Panc1 (cell line): Measurements from ENCODE around the gene NEK8. TPM values are rescaled to one million over a fixed set of nuclear protein-coding genes. Genes with fewer than 3 reads are reported as not detected.

ENCODE experiments used
- ATAC-seq: fragments of 200-7000 bp; cut with Tn5 transposase; 2 replicates; pipeline ENCODE4 v1.9.1; 2020; ENCODE audit warnings: mild to moderate bottlenecking, moderate library complexity
- BruUV-seq: library from RNA; stranded (reverse); fragments of 400-500 nt; replicated peaks from 2 replicates; lab custom pipeline; 2021; lab: Mats Ljungman, UMichigan
- CTCF ChIA-PET: fragments of 300-600 bp; sonication (Branson Sonifier 250); formaldehyde crosslinking; loops from one replicate; lab custom pipeline; 2022; ENCODE audit warnings: antibody characterized with exemption; lab: Charles Lee
- POLR2A ChIA-PET: fragments of 300-600 bp; sonication (Branson Sonifier 250); formaldehyde crosslinking; loops from one replicate; lab custom pipeline; 2022; ENCODE audit warnings: antibody characterized with exemption; lab: Charles Lee
- DNase-seq: peaks from one replicate; pipeline ENCODE4 v3.0.0-alpha.2; 2010; ENCODE audit warnings: low read depth, low spot score
- H3K27ac ChIP-seq: 2 replicates; pipeline ENCODE4 v1.5.1; 2011; ENCODE audit warnings: mild to moderate bottlenecking, low read length, inconsistent platforms
- H3K27me3 ChIP-seq: fragments of 200-500 bp; sonication (Bioruptor generic); 2 replicates; pipeline ENCODE4 v1.6.0; 2014; ENCODE audit warnings: low read length, inconsistent platforms; ENCODE audit not compliant: control insufficient read depth, insufficient read depth
- H3K36me3 ChIP-seq: fragments of 200-500 bp; sonication (Bioruptor generic); 2 replicates; pipeline ENCODE4 v1.5.1; 2014; ENCODE audit warnings: inconsistent platforms, mild to moderate bottlenecking, low read length, moderate library complexity; ENCODE audit not compliant: control insufficient read depth, insufficient read depth
- H3K4me1 ChIP-seq: 2 replicates; pipeline ENCODE4 v1.5.1; 2011; ENCODE audit warnings: inconsistent platforms, mild to moderate bottlenecking, low read length, moderate library complexity; ENCODE audit not compliant: control insufficient read depth, insufficient read depth
- H3K4me3 ChIP-seq, 2 experiments: 2 replicates each; pipeline ENCODE4 v1.5.1; 2011 to 2012; ENCODE audit warnings: low read depth in 2 of 2, low read length in 2 of 2, mild to moderate bottlenecking in 2 of 2, inconsistent platforms in 1 of 2, moderate library complexity in 1 of 2
- H3K9me3 ChIP-seq: fragments of 200-500 bp; sonication (Bioruptor generic); 2 replicates; pipeline ENCODE4 v1.5.1; 2014; ENCODE audit warnings: low read depth, mild to moderate bottlenecking, inconsistent platforms, low read length, moderate library complexity; ENCODE audit not compliant: control insufficient read depth, insufficient read depth
- CTCF ChIP-seq: fragments of 450-650 bp; IDR thresholded peaks from 2 replicates; pipeline ENCODE4 v1.5.1; 2017; ENCODE audit warnings: mild to moderate bottlenecking
- POLR2AphosphoS5 ChIP-seq: IDR thresholded peaks from 2 replicates; pipeline ENCODE4 v1.6.1; 2012; ENCODE audit warnings: mild to moderate bottlenecking, low read depth, low read length, moderate library complexity
- REST ChIP-seq, 2 experiments: IDR thresholded peaks; 2 replicates each; pipeline ENCODE4 v1.6.1; 2011 to 2012; ENCODE audit warnings: low read depth in 2 of 2, control low read depth in 1 of 2, low read length in 1 of 2, mild to moderate bottlenecking in 1 of 2, moderate library complexity in 1 of 2; ENCODE audit not compliant: insufficient read depth in 1 of 2
- SIN3A ChIP-seq: IDR thresholded peaks from 2 replicates; pipeline ENCODE4 v1.6.1; 2012; ENCODE audit warnings: low read depth, mild to moderate bottlenecking, low read length, moderate library complexity, borderline replicate concordance; ENCODE audit not compliant: insufficient read depth
- TCF7L2 ChIP-seq: IDR thresholded peaks from 2 replicates; pipeline ENCODE4 v1.6.1; 2011; ENCODE audit warnings: mild to moderate bottlenecking, low read depth, low read length, inconsistent platforms
- in situ Hi-C: cut with HindIII; loops from 2 replicates; pipeline ENCODE4 v1.10.0; 2016; ENCODE audit warnings: low sequenced_read_pairs, low pct_unique_long_range_greater_than_20kb
- intact Hi-C: fragments of 100-400 bp; cut with micrococcal nuclease; formaldehyde crosslinking; loops from one replicate; pipeline ENCODE4 v1.10.0; 2022; ENCODE audit not compliant: unreplicated experiment
- total RNA-seq: library from RNA; stranded (reverse); gene quantifications from one replicate; pipeline ENCODE4 v1.2.1, GENCODE V29; 2021; ENCODE audit not compliant: unreplicated experiment

The NEK8 gene
- total RNA-seq, 1 experiment from 2014 or later = 11.9 TPM

GRCh38 chr17:28750178-28751047 is 21.8 kb downstream of the NEK8 start:
- H3K9me3 ChIP-seq = no peaks in the 10 kb centered on the region
- 0 out of 2 replicates have a peak, but pooled peaks have one; percentile 74 for TF ChIP-seq SIN3A
- TF ChIP-seq POLR2AphosphoS5 = peak; percentile 83
- TF ChIP-seq CTCF = peak; percentile 100
- TF ChIP-seq TCF7L2 = no peak
- 0 out of 4 replicates have a peak, but pooled peaks of 1 of the 2 experiments have one; percentile 11 for TF ChIP-seq REST (IDR thresholded peaks at IDR 0.05; ENCODE audit: insufficient read depth in 1 of 2, low read depth in 2 of 2, low read length in 1 of 2)
- intact Hi-C loops (loop anchor here (1.0 kb wide), 1 partner anchor 23 kb away; no protein-coding TSS in a partner anchor), in situ Hi-C loops (no loop called here)
- POLR2A ChIA-PET = interaction anchor here (1.0 to 4.5 kb wide), 2 partner anchors 23 to 29 kb away, joined by 3 to 25 read pairs; partner anchors contain the start of gene TLCD1
- H3K36me3 ChIP-seq = no peaks in the 10 kb centered on the region; the same call in 1 of the 2 replicates
- CTCF ChIA-PET = interaction anchor here (0.6 to 8.4 kb wide), 9 partner anchors 12 to 428 kb away, joined by 3 to 123 read pairs (median 3); partner anchors contain the start of genes NEK8 and TLCD1
- no peak overlapping the region for H3K4me3 ChIP-seq
- H3K27me3 ChIP-seq = no peaks in the 10 kb centered on the region
- DNase-seq (peak; percentile 81), ATAC-seq (peak; percentile 72)
- peaks cover 51% of the 10 kb centered on the region for H3K4me1 ChIP-seq
- BruUV-seq = TSS peak; percentile 73
- peak overlapping the region; percentile 99; the same call in 1 of the 2 replicates for H3K27ac ChIP-seq

- H3K4me1 ChIP-seq = peaks cover 38% of the 10 kb centered on the region
- H3K36me3 ChIP-seq = no peaks in the 10 kb centered on the region; the same call in 1 of the 2 replicates
- intact Hi-C loops = no loop called here
- in situ Hi-C loops = no loop called here
- H3K9me3 ChIP-seq = no peaks in the 10 kb centered on the region
- TF ChIP-seq CTCF = no peak
- TF ChIP-seq TCF7L2 = no peak
- no peak for TF ChIP-seq REST (IDR thresholded peaks at IDR 0.05; ENCODE audit: insufficient read depth in 1 of 2, low read depth in 2 of 2, low read length in 1 of 2)
- 0 out of 2 replicates have a peak, but pooled peaks have one; percentile 30 for TF ChIP-seq POLR2AphosphoS5
- no peak for TF ChIP-seq SIN3A
- no peak overlapping the region for H3K27ac ChIP-seq
- no peak for DNase-seq
- CTCF ChIA-PET = interaction anchor here (0.6 to 8.4 kb wide), 9 partner anchors 10 to 427 kb away, joined by 3 to 123 read pairs (median 3); partner anchors contain the start of genes NEK8 and TLCD1
- POLR2A ChIA-PET = interaction anchor here (4.5 kb wide), 1 partner anchor 25 kb away, joined by 25 read pairs; the partner anchor contains the start of gene TLCD1
- H3K27me3 ChIP-seq = no peaks in the 10 kb centered on the region
- no TSS peak for BruUV-seq
- no peak overlapping the region for H3K4me3 ChIP-seq
- ATAC-seq = no peak
Measured at GRCh38 chr17:28751600-28752366, 23.2 kb downstream of the NEK8 start.
